IMR-90 (cell line): ENCODE results near the gene RFX1. TPM values are rescaled to one million over a fixed set of nuclear protein-coding genes. Genes with fewer than 3 reads are reported as not detected.

Experiments used
- ATAC-seq: fragments of 200-7000 bp; cut with Tn5 transposase; 2 replicates; pipeline ENCODE4 v1.9.1; 2020; ENCODE audit warnings: low read depth, mild to moderate bottlenecking, moderate library complexity
- BruUV-seq: library from RNA; stranded (reverse); fragments of 400-500 nt; replicated peaks from 2 replicates; lab custom pipeline; 2021; lab: Mats Ljungman, UMichigan
- CTCF ChIA-PET: fragments of 300-600 bp; formaldehyde crosslinking; extraction: SDS; loops from one replicate; lab custom pipeline; 2021; ENCODE audit warnings: antibody characterized with exemption; lab: Yijun Ruan, JAX
- POLR2A ChIA-PET: fragments of 300-600 bp; sonication (Branson Sonifier 250); formaldehyde crosslinking; loops from one replicate; lab custom pipeline; 2022; ENCODE audit warnings: antibody characterized with exemption; ENCODE audit not compliant: unreplicated experiment; lab: Charles Lee
- DNase-seq: peaks from one replicate; pipeline ENCODE4 v3.0.0; 2013
- H2AFZ ChIP-seq: replicated peaks from 2 replicates; pipeline ENCODE3; 2013; ENCODE audit warnings: low read length, mild to moderate bottlenecking; ENCODE audit not compliant: poor library complexity
- H2AK5ac ChIP-seq: 2 replicates; pipeline ENCODE4 v1.6.1; 2013; ENCODE audit warnings: low read depth, low read length, inconsistent platforms
- H2AK9ac ChIP-seq: replicated peaks from 2 replicates; pipeline ENCODE3; 2013; ENCODE audit warnings: mild to moderate bottlenecking, low read depth, low read length, moderate library complexity; ENCODE audit not compliant: poor library complexity
- H2BK120ac ChIP-seq: 2 replicates; pipeline ENCODE4 v1.6.1; 2013; ENCODE audit warnings: low read depth, low read length, inconsistent platforms
- H2BK15ac ChIP-seq: 3 replicates; pipeline ENCODE4 v1.6.1; 2013; ENCODE audit warnings: low read depth, low read length, inconsistent platforms
- H2BK20ac ChIP-seq: 2 replicates; pipeline ENCODE4 v1.6.1; 2013; ENCODE audit warnings: low read depth, mild to moderate bottlenecking, inconsistent platforms, low read length, moderate library complexity
- H2BK5ac ChIP-seq: 2 replicates; pipeline ENCODE4 v1.6.1; 2013; ENCODE audit warnings: mild to moderate bottlenecking, low read depth, low read length, inconsistent platforms; ENCODE audit not compliant: poor library complexity, severe bottlenecking
- H3K14ac ChIP-seq: replicated peaks from 2 replicates; pipeline ENCODE4 v1.6.1; 2013; ENCODE audit warnings: low read depth, low read length, inconsistent platforms
- H3K18ac ChIP-seq: 2 replicates; pipeline ENCODE4 v1.6.1; 2013; ENCODE audit warnings: low read depth, low read length, control low read depth
- H3K23ac ChIP-seq: 2 replicates; pipeline ENCODE4 v1.6.1; 2013; ENCODE audit warnings: low read depth, low read length, inconsistent platforms
- H3K27ac ChIP-seq: 2 replicates; pipeline ENCODE4 v1.5.1; 2013; ENCODE audit warnings: mild to moderate bottlenecking, control low read depth, low read length; ENCODE audit not compliant: insufficient read depth
- H3K27me3 ChIP-seq: 2 replicates; pipeline ENCODE4 v1.6.1; 2013; ENCODE audit warnings: low read length; ENCODE audit not compliant: control insufficient read depth, insufficient read depth
- H3K36me3 ChIP-seq: 2 replicates; pipeline ENCODE4 v1.6.1; 2013; ENCODE audit warnings: low read length, mixed read lengths; ENCODE audit not compliant: control insufficient read depth, insufficient read depth
- H3K4ac ChIP-seq: 2 replicates; pipeline ENCODE4 v1.6.1; 2013; ENCODE audit warnings: low read depth, low read length, inconsistent platforms
- H3K4me1 ChIP-seq: 2 replicates; pipeline ENCODE4 v1.6.1; 2013; ENCODE audit warnings: low read length, mixed read lengths; ENCODE audit not compliant: control insufficient read depth, insufficient read depth
- H3K4me2 ChIP-seq: 2 replicates; pipeline ENCODE4 v1.6.1; 2013; ENCODE audit warnings: low read depth, mild to moderate bottlenecking, control low read depth, low read length, moderate library complexity
- H3K4me3 ChIP-seq: 2 replicates; pipeline ENCODE4 v1.5.1; 2013; ENCODE audit warnings: low read depth, mild to moderate bottlenecking, control low read depth, low read length, moderate library complexity; ENCODE audit not compliant: insufficient read depth
- H3K56ac ChIP-seq: 2 replicates; pipeline ENCODE4 v1.6.1; 2013; ENCODE audit warnings: low read length, inconsistent platforms; ENCODE audit not compliant: insufficient read depth; ENCODE audit errors: extremely low read depth
- H3K79me1 ChIP-seq, 2 experiments: 2 replicates each; pipeline ENCODE4 v1.6.1; 2013; ENCODE audit warnings: low read length in 2 of 2, inconsistent platforms in 1 of 2, low read depth in 1 of 2
- H3K9ac ChIP-seq: 2 replicates; pipeline ENCODE4 v1.6.1; 2013; ENCODE audit warnings: low read depth, low read length, control low read depth
- H3K9me1 ChIP-seq: 2 replicates; pipeline ENCODE4 v1.6.1; 2013; ENCODE audit warnings: low read length, inconsistent platforms; ENCODE audit not compliant: insufficient read depth
- H3K9me3 ChIP-seq: 2 replicates; pipeline ENCODE4 v1.6.1; 2013; ENCODE audit warnings: low read length; ENCODE audit not compliant: control insufficient read depth, insufficient read depth
- H4K20me1 ChIP-seq: 2 replicates; pipeline ENCODE4 v1.6.1; 2013; ENCODE audit warnings: low read length, inconsistent platforms; ENCODE audit not compliant: insufficient read depth
- H4K5ac ChIP-seq: 2 replicates; pipeline ENCODE4 v1.6.1; 2013; ENCODE audit warnings: mild to moderate bottlenecking, low read depth, low read length, control low read depth
- H4K8ac ChIP-seq, 2 experiments: 2 replicates each; pipeline ENCODE4 v1.6.1; 2013; ENCODE audit warnings: low read depth in 2 of 2, low read length in 2 of 2, control low read depth in 1 of 2, inconsistent platforms in 1 of 2
- H4K91ac ChIP-seq: 2 replicates; pipeline ENCODE4 v1.6.1; 2013; ENCODE audit warnings: low read depth, low read length, inconsistent platforms; ENCODE audit not compliant: insufficient read depth
- BHLHE40 ChIP-seq: fragments of 150-350 bp; IDR thresholded peaks from 2 replicates; pipeline ENCODE4 v1.6.1; 2016; ENCODE audit warnings: mild to moderate bottlenecking, low read depth, low read length
- CEBPB ChIP-seq: IDR thresholded peaks from 2 replicates; pipeline ENCODE4 v1.6.1; 2012; ENCODE audit warnings: low read depth, low read length, improper control_type of control experiment
- CHD1 ChIP-seq: IDR thresholded peaks from 2 replicates; pipeline ENCODE4 v1.6.1; 2012; ENCODE audit warnings: low read depth, low read length, improper control_type of control experiment
- CTCF ChIP-seq: conservative IDR thresholded peaks from 2 replicates; pipeline ENCODE4 v1.5.1; 2012; ENCODE audit warnings: mild to moderate bottlenecking, low read depth, low read length, improper control_type of control experiment
- FOS ChIP-seq: fragments of 150-350 bp; IDR thresholded peaks from 2 replicates; pipeline ENCODE4 v1.6.1; 2016; ENCODE audit warnings: low read depth, low read length
- MAFK ChIP-seq: IDR thresholded peaks from 2 replicates; pipeline ENCODE4 v1.6.1; 2012; ENCODE audit warnings: low read depth, low read length, improper control_type of control experiment
- MXI1 ChIP-seq: IDR thresholded peaks from 2 replicates; pipeline ENCODE4 v1.6.1; 2012; ENCODE audit warnings: low read depth, mild to moderate bottlenecking, low read length, moderate library complexity, borderline replicate concordance
- NFE2L2 ChIP-seq: fragments of 150-350 bp; IDR thresholded peaks from 2 replicates; pipeline ENCODE4 v1.6.1; 2016; ENCODE audit warnings: low read depth, mild to moderate bottlenecking, low read length
- RAD21 ChIP-seq: IDR thresholded peaks from 2 replicates; pipeline ENCODE4 v1.6.1; 2012; ENCODE audit warnings: low read length, improper control_type of control experiment
- RFX5 ChIP-seq: IDR thresholded peaks from 2 replicates; pipeline ENCODE4 v1.8.0; 2012; ENCODE audit warnings: low read depth, mild to moderate bottlenecking, low read length, moderate library complexity
- WGBS, 2 experiments: methylation state at CpG; one replicate each; pipeline versions ENCODE4 v1.1.5 to v1.1.7; 2013; ENCODE audit warnings: missing lambda C conversion rate in 2 of 2; ENCODE audit not compliant: insufficient read length in 1 of 2; ENCODE audit errors: extremely low coverage in 2 of 2; 5-methylcytosine and 5-hydroxymethylcytosine counted together
- dilution Hi-C: fragments of 300-500 bp; cut with HindIII; formaldehyde crosslinking; loops from one replicate; pipeline ENCODE4 v1.14.3; 2018; ENCODE audit warnings: low sequenced_read_pairs; ENCODE audit not compliant: unreplicated experiment
- in situ Hi-C: fragments of 300-500 bp; cut with MboI; formaldehyde crosslinking; loops from 3 replicates; pipeline ENCODE4 v1.14.3; 2019; ENCODE audit warnings: low sequenced_read_pairs, inconsistent platforms, mixed read lengths
- intact Hi-C: fragments of 100-400 bp; cut with micrococcal nuclease; formaldehyde crosslinking; loops from 2 replicates; pipeline ENCODE4 v1.10.0; 2022
- polyA plus RNA-seq, 3 experiments: library from polyadenylated mRNA; depleted of rRNA; stranded (reverse); fragments of >200 nt; gene quantifications; 2 replicates each; pipeline ENCODE4 v1.2.3, GENCODE V29; 2012; ENCODE audit warnings: low replicate concordance in 1 of 3
- total RNA-seq: library from RNA; depleted of rRNA; stranded (reverse); fragments of >200 nt; gene quantifications from 2 replicates; pipeline ENCODE4 v1.2.3, GENCODE V29; 2012

RFX1 gene
- total and polyA plus RNA-seq, 2 of the 4 experiments (the other 2 are of a cell fraction): 0.36 to 3.1 TPM

GRCh38 chr19:13981467-13981866 is 24.7 kb downstream of the RFX1 start:
- Histone ChIP-seq H4K5ac (no peak overlapping the region), H2BK120ac (no peak overlapping the region), H2BK5ac (no peak overlapping the region), H4K20me1 (no peaks in the 10 kb centered on the region), H3K4ac (no peak overlapping the region), H3K79me1 (peaks cover 0 to 12% of the 10 kb centered on the region in 2 experiments; a peak in 1 of 4 replicates), H3K9me1 (0 out of 2 replicates have a peak, but pooled peaks cover 3% of the 10 kb centered on the region), H3K18ac (no peak overlapping the region), H2BK20ac (no peak overlapping the region), H2AK9ac (no peak overlapping the region), H3K9ac (no peak overlapping the region), H4K91ac (no peak overlapping the region), H3K4me3 (no peak overlapping the region), H3K9me3 (no peaks in the 10 kb centered on the region), H3K27ac (no peak overlapping the region), H3K14ac (no peak overlapping the region), H3K27me3 (no peaks in the 10 kb centered on the region), H4K8ac (no peak overlapping the region), H3K36me3 (peaks cover 9% of the 10 kb centered on the region; the same call in 1 of the 2 replicates), H2AFZ (no peak overlapping the region), H2AK5ac (no peak overlapping the region), H3K4me2 (no peak overlapping the region), H3K4me1 (peaks cover 3% of the 10 kb centered on the region; the same call in 1 of the 2 replicates), H2BK15ac (no peak overlapping the region), H3K56ac (no peak overlapping the region), H3K23ac (no peak overlapping the region)
- ChIA-PET POLR2A (no interaction called here), CTCF (no interaction called here)
- BruUV-seq: no TSS peak
- TF ChIP-seq BHLHE40 (no peak), RAD21 (no peak), MXI1 (no peak), RFX5 (no peak), CEBPB (no peak), MAFK (no peak), CHD1 (no peak), FOS (no peak), CTCF (no peak), NFE2L2 (no peak)
- WGBS, 2 experiments: 87% methylated on average over 3 of the region's 9 CpGs; no CpG with 5 or more reads in 1 of the 2 experiments
- in situ Hi-C loops (no loop called here), intact Hi-C loops (no loop called here), dilution Hi-C loops (no loop called here)
- DNase-seq (no peak), ATAC-seq (no peak)
